Lower lobe of right lung (tissue), 2 donors: ENCODE results near the gene SLC6A8. TPM values are rescaled to one million over a fixed set of nuclear protein-coding genes. Genes with fewer than 3 reads are reported as not detected.
"Not testable (repeated sequence)": the region's sequence is repeated elsewhere in the genome, so short reads cannot be mapped to it uniquely, and the experiment has no call there.

Experiments used
- ATAC-seq, 2 donors: fragments of 200-7000 bp; cut with Tn5 transposase; one replicate each; pipeline ENCODE4 v1.9.1; 2020 to 2022; ENCODE audit warnings: mild to moderate bottlenecking in 2 of 2, moderate library complexity in 2 of 2
- DNase-seq: peaks from one replicate; pipeline ENCODE4 v3.0.0-alpha.2; 2020
- H3K27ac ChIP-seq: fragments of 200-600 bp; one replicate; pipeline ENCODE4 v1.8.0; 2022
- H3K27me3 ChIP-seq: fragments of 200-600 bp; one replicate; pipeline ENCODE4 v1.8.0; 2022; ENCODE audit warnings: low read depth
- H3K36me3 ChIP-seq: fragments of 200-600 bp; one replicate; pipeline ENCODE4 v1.8.0; 2022; ENCODE audit warnings: mild to moderate bottlenecking
- H3K4me1 ChIP-seq: fragments of 200-600 bp; one replicate; pipeline ENCODE4 v1.8.0; 2022
- H3K4me3 ChIP-seq: fragments of 200-600 bp; one replicate; pipeline ENCODE4 v1.8.0; 2022; ENCODE audit warnings: mild to moderate bottlenecking
- H3K9me3 ChIP-seq: fragments of 200-600 bp; one replicate; pipeline ENCODE4 v1.8.0; 2022
- intact Hi-C: fragments of 100-400 bp; cut with DNase I; formaldehyde crosslinking; loops from one replicate; pipeline ENCODE4 v1.11.0; 2022
- total RNA-seq: library from RNA; stranded (reverse); fragmentation: NEBNext Ultra II Directional; extraction: Animal tissue kit (Norgen Biotek cat#: 25700); gene quantifications from one replicate; pipeline ENCODE4 v1.2.1, GENCODE V29; 2021
- TF ChIP-seq, protein P1 (sequence below): fragments of 200-600 bp; IDR thresholded peaks from one replicate; pipeline ENCODE4 v1.8.0; 2022; ENCODE audit warnings: antibody characterized with exemption, mild to moderate bottlenecking
- donor health status: DM: no; HTN: yes; CAD: no; lungs with severe emphysema.

Gene SLC6A8
- total RNA-seq, 1 donor from 2014 or later = 7.1 TPM

DNA sequence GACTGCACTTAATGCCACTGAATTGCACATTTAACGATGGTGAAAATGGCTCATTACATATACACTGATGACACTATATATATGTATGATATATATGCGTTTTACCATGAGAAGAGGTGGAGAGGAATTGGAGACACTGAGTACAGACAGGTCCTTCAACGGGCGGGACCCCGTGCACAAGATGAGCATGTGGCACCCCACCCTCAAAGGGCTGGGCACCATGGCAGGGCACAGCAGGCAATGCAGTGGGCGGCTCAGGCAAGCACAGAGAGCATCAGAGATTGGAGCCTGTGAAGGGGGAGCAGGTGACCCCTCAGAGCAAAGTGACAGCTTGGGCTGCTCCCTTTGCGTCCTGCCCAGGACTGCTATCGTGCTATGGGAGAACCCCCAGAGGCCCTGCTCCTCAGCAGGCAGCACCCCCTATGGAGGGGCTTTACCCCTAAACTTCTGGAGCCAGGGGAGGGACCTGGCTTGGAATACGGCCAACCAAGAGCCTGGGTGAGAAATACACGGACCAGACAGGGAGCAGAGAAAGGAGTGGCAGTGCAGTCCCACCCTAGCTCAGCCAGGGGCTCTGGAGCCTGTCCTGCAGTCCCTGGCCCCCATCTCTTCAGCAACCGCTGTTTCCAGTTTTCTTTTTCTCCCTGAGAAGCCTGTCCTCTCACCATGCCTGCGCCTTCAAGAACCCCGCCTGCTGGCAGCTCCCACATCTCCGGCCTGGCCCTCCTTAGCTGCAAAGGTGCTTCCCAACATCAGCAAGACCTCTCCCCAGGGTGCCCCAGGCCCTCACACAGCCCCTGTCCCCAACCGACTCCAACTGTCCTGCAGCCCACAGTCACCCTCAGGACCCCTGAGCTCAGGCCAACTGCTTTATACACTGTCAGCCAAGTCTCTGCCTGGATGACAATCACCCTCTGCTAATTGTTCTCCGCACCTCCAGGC, 10.5 kb downstream of the SLC6A8 start:
- ATAC-seq (no peak), DNase-seq (no peak)
- Histone ChIP-seq H3K27ac (no peak overlapping the region), H3K36me3 (peaks cover 22% of the 10 kb centered on the region), H3K27me3 (no peaks in the 10 kb centered on the region), H3K9me3 (no peaks in the 10 kb centered on the region), H3K4me1 (no peaks in the 10 kb centered on the region), H3K4me3 (no peak overlapping the region)
- TF ChIP-seq, protein P1, sequence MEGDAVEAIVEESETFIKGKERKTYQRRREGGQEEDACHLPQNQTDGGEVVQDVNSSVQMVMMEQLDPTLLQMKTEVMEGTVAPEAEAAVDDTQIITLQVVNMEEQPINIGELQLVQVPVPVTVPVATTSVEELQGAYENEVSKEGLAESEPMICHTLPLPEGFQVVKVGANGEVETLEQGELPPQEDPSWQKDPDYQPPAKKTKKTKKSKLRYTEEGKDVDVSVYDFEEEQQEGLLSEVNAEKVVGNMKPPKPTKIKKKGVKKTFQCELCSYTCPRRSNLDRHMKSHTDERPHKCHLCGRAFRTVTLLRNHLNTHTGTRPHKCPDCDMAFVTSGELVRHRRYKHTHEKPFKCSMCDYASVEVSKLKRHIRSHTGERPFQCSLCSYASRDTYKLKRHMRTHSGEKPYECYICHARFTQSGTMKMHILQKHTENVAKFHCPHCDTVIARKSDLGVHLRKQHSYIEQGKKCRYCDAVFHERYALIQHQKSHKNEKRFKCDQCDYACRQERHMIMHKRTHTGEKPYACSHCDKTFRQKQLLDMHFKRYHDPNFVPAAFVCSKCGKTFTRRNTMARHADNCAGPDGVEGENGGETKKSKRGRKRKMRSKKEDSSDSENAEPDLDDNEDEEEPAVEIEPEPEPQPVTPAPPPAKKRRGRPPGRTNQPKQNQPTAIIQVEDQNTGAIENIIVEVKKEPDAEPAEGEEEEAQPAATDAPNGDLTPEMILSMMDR = no peak
- intact Hi-C loops = no loop called here

- H3K4me3 ChIP-seq, intact Hi-C loops, H3K9me3 ChIP-seq, H3K27ac ChIP-seq, DNase-seq, H3K27me3 ChIP-seq, H3K4me1 ChIP-seq: not testable (repeated sequence)
- H3K36me3 ChIP-seq = peaks cover 29% of the 10 kb centered on the region
- peak in 1 of 2 donors; percentile 4 for ATAC-seq
These were observed 11.6 kb downstream of the SLC6A8 start for GRCh38 chrX:153699210-153699783.

DNA sequence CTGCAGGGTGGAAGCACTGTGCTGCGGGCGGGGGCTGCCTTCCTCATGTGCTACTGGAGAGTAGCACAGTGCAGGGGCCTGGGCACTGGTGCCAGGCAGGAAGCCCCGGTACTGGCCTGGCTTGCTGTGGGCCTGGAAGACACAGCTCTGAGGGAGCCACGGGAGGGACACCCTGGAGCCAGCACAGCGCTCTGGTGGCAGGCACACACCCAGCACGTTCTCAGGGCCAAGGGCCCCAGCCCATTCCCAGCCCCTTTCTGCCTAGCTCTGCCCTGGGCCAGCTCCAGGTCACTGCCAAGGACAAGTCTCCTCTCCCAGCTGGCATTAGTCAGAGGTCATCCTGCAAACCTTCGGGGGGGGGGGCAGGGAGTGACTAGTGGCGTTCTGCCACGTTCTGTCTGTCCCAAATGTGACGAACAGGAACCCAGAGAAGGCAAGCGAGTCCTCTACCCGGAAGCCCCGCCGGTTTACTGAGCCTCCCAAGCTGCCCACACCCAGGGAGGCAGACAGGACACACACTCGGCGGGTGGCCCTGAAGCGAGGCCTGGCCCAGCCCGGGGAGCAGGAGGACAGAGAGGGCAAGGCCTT, 12.2 kb downstream of the SLC6A8 start:
- H3K27ac ChIP-seq, intact Hi-C loops, H3K9me3 ChIP-seq, H3K27me3 ChIP-seq, ATAC-seq, DNase-seq, H3K4me3 ChIP-seq, H3K4me1 ChIP-seq: not testable (repeated sequence)
- H3K36me3 ChIP-seq = peaks cover 34% of the 10 kb centered on the region

DNA sequence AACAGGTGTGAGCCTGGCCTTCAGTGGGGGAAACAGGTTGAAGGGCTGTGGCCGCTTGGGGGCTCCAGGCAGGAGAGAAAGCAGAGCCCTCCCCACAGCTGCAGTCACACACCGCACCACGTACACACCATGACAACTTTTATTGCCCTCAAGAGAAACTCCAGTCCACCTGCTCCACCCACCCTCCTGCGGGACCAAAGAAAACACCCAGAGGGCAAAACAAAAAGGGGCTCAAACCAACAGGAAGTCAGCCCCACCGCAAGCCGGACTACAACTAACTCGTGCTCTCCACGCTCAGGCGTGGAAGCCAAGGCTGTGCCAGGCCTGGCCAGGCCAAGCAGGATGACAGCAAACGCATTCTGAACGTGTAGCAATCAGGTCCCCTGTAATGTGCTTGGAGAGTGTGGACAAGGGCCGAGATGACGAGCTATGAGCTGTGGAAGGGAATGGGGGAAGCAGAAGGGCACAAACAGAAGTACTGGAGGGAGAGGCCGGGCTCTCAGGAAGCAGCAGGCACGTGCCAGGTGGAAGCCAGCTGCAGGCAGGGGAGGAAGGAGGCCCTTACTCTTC, 12.7 kb downstream of the SLC6A8 start:
- Histone ChIP-seq H3K4me3 (no peak overlapping the region), H3K9me3 (no peaks in the 10 kb centered on the region), H3K36me3 (peaks cover 34% of the 10 kb centered on the region), H3K4me1 (no peaks in the 10 kb centered on the region), H3K27me3 (no peaks in the 10 kb centered on the region), H3K27ac (no peak overlapping the region)
- no peak for ATAC-seq
- DNase-seq = no peak
- TF ChIP-seq, protein P1 = no peak
- intact Hi-C loops = no loop called here

- H3K9me3 ChIP-seq = no peaks in the 10 kb centered on the region
- DNase-seq (no peak), ATAC-seq (no peak)
- TF ChIP-seq, protein P1 = no peak
- H3K27me3 ChIP-seq = no peaks in the 10 kb centered on the region
- no peak overlapping the region for H3K4me3 ChIP-seq
- peaks cover 34% of the 10 kb centered on the region for H3K36me3 ChIP-seq
- H3K4me1 ChIP-seq = no peaks in the 10 kb centered on the region
- intact Hi-C loops = no loop called here
- no peak overlapping the region for H3K27ac ChIP-seq
These were observed 13.2 kb downstream of the SLC6A8 start for GRCh38 chrX:153700967-153701366.

GRCh38 chrX:153701706-153702105, 14.0 kb downstream of the SLC6A8 start:
- DNase-seq = no peak
- no peak for ATAC-seq
- H3K27me3 ChIP-seq = no peaks in the 10 kb centered on the region
- H3K9me3 ChIP-seq = no peaks in the 10 kb centered on the region
- no peaks in the 10 kb centered on the region for H3K4me1 ChIP-seq
- no peak overlapping the region for H3K27ac ChIP-seq
- TF ChIP-seq, protein P1 = no peak
- H3K36me3 ChIP-seq = peaks cover 34% of the 10 kb centered on the region
- H3K4me3 ChIP-seq = no peak overlapping the region
- intact Hi-C loops = no loop called here
